PC-3 (cell line): ENCODE results near the gene TRIM44.

Source experiments
- EZH2 ChIP-seq: fragments of 300-600 bp; sonication (generic); IDR thresholded peaks from one replicate; pipeline ENCODE4 v1.6.1; 2017; ENCODE audit warnings: antibody characterized with exemption, mild to moderate bottlenecking, low read length; ENCODE audit not compliant: unreplicated experiment
- EZH2phosphoT487 ChIP-seq: fragments of 300-600 bp; sonication (generic); IDR thresholded peaks from 2 replicates; pipeline ENCODE4 v1.6.1; 2018; ENCODE audit warnings: mild to moderate bottlenecking, antibody characterized with exemption, low read length, borderline replicate concordance
- TF ChIP-seq, protein P1 (sequence below): fragments of 300-600 bp; sonication (generic); conservative IDR thresholded peaks from 2 replicates; pipeline ENCODE4 v1.5.1; 2017; ENCODE audit warnings: antibody characterized with exemption, low read depth, mild to moderate bottlenecking, low read length

DNA sequence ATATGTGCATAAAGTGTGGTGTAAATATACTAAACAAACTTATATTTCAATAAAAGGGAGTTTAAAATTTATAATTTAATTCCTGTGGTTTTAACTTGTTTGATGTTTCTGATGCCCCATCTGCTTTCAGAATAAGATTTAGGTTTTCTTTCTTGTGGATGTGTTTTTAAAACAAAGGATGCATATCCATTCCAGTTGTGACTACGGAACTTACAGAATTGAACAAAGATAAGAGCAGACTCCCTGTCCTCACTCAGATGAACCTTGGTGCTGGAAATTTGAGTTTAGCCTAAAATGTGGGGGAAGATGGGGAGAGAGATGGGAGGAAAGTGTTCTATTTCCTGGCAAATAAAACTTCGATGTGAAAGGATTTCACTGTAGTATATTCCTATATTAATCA is 41.8 kb upstream of the TRIM44 start:
- TF ChIP-seq, protein P1, sequence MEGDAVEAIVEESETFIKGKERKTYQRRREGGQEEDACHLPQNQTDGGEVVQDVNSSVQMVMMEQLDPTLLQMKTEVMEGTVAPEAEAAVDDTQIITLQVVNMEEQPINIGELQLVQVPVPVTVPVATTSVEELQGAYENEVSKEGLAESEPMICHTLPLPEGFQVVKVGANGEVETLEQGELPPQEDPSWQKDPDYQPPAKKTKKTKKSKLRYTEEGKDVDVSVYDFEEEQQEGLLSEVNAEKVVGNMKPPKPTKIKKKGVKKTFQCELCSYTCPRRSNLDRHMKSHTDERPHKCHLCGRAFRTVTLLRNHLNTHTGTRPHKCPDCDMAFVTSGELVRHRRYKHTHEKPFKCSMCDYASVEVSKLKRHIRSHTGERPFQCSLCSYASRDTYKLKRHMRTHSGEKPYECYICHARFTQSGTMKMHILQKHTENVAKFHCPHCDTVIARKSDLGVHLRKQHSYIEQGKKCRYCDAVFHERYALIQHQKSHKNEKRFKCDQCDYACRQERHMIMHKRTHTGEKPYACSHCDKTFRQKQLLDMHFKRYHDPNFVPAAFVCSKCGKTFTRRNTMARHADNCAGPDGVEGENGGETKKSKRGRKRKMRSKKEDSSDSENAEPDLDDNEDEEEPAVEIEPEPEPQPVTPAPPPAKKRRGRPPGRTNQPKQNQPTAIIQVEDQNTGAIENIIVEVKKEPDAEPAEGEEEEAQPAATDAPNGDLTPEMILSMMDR: no peak
- no peak for TF ChIP-seq EZH2
- TF ChIP-seq EZH2phosphoT487: no peak
